ENCODE data around the gene OR51Q1. TPM values are rescaled to one million over a fixed set of nuclear protein-coding genes. Genes with fewer than 3 reads are reported as not detected.

Gene OR51Q1
- total RNA-seq, 1 experiment from 2014 or later: not detected

GRCh38 chr11:5423131-5423530 is 1.2 kb downstream of the OR51Q1 start:
- Histone ChIP-seq H3K36me3 (ENCODE audit: insufficient read depth, low read length, poor library complexity, severe bottlenecking) (no peaks in the 10 kb centered on the region), H3K27me3 (replicated peaks; ENCODE audit: insufficient read depth, low read depth, low read length, poor library complexity) (no peaks in the 10 kb centered on the region), H3K4me3 (ENCODE audit: low read depth, low read length, poor library complexity, severe bottlenecking) (no peak overlapping the region), H3K27ac (ENCODE audit: low read depth, low read length, poor library complexity, severe bottlenecking) (no peak overlapping the region), H3K4me1 (ENCODE audit: insufficient read depth, low read length, poor library complexity, severe bottlenecking) (no peaks in the 10 kb centered on the region), H3K9me3 (ENCODE audit: low read depth, low read length, poor library complexity, severe bottlenecking) (no peaks in the 10 kb centered on the region)
- ChIA-PET CTCF (no interaction called here), POLR2A (ENCODE audit: low non-redundant PET) (no interaction called here)
- DNase-seq (ENCODE audit: low spot score): no peak
- intact Hi-C loops (cut with micrococcal nuclease; ENCODE audit: unreplicated experiment): no loop called here
- BruUV-seq (replicated peaks): no TSS peak
- TF ChIP-seq CTCF (conservative IDR thresholded peaks at IDR 0.05; ENCODE audit: low read depth, low read length) (no peak), EZH2 (IDR thresholded peaks at IDR 0.05; ENCODE audit: borderline replicate concordance, low read depth, low read length, poor library complexity, severe bottlenecking) (no peak)

GRCh38 chr11:5441414-5441813 is 19.5 kb downstream of the OR51Q1 start, which contains the start of gene OR51I1:
TSS of gene OR51I1 (minus strand) at chr11:5441514. CDS start at chr11:5441514, 0 bp downstream.
- BruUV-seq (replicated peaks): no TSS peak
- Histone ChIP-seq H3K27me3 (replicated peaks; ENCODE audit: insufficient read depth, low read depth, low read length, poor library complexity) (no peaks in the 10 kb centered on the region), H3K9me3 (ENCODE audit: low read depth, low read length, poor library complexity, severe bottlenecking) (no peaks in the 10 kb centered on the region), H3K4me1 (ENCODE audit: insufficient read depth, low read length, poor library complexity, severe bottlenecking) (no peaks in the 10 kb centered on the region), H3K27ac (ENCODE audit: low read depth, low read length, poor library complexity, severe bottlenecking) (no peak within 1 kb of the TSS), H3K4me3 (ENCODE audit: low read depth, low read length, poor library complexity, severe bottlenecking) (no peak within 1 kb of the TSS), H3K36me3 (ENCODE audit: insufficient read depth, low read length, poor library complexity, severe bottlenecking) (no peaks in the 10 kb centered on the region)
- intact Hi-C loops (cut with micrococcal nuclease; ENCODE audit: unreplicated experiment): no loop called here
- POLR2A ChIA-PET (ENCODE audit: low non-redundant PET): no interaction called here
- no peak for DNase-seq (ENCODE audit: low spot score)
- CTCF ChIA-PET: no interaction called here
- no peak for TF ChIP-seq EZH2 (IDR thresholded peaks at IDR 0.05; ENCODE audit: borderline replicate concordance, low read depth, low read length, poor library complexity, severe bottlenecking)
- no peak for TF ChIP-seq CTCF (conservative IDR thresholded peaks at IDR 0.05; ENCODE audit: low read depth, low read length)

- TF ChIP-seq EZH2 (IDR thresholded peaks at IDR 0.05; ENCODE audit: borderline replicate concordance, low read depth, low read length, poor library complexity, severe bottlenecking) (no peak), CTCF (conservative IDR thresholded peaks at IDR 0.05; ENCODE audit: low read depth, low read length) (no peak)
- no peaks in the 10 kb centered on the region for H3K9me3 ChIP-seq (ENCODE audit: low read depth, low read length, poor library complexity, severe bottlenecking)
- no peak overlapping the region for H3K27ac ChIP-seq (ENCODE audit: low read depth, low read length, poor library complexity, severe bottlenecking)
- intact Hi-C loops (cut with micrococcal nuclease; ENCODE audit: unreplicated experiment): no loop called here
- H3K4me1 ChIP-seq (ENCODE audit: insufficient read depth, low read length, poor library complexity, severe bottlenecking): no peaks in the 10 kb centered on the region
- ChIA-PET POLR2A (ENCODE audit: low non-redundant PET) (no interaction called here), CTCF (no interaction called here)
- no TSS peak for BruUV-seq (replicated peaks)
- no peak for DNase-seq (ENCODE audit: low spot score)
- H3K36me3 ChIP-seq (ENCODE audit: insufficient read depth, low read length, poor library complexity, severe bottlenecking): no peaks in the 10 kb centered on the region
- no peak overlapping the region for H3K4me3 ChIP-seq (ENCODE audit: low read depth, low read length, poor library complexity, severe bottlenecking)
- no peaks in the 10 kb centered on the region for H3K27me3 ChIP-seq (replicated peaks; ENCODE audit: insufficient read depth, low read depth, low read length, poor library complexity)
These were observed 22.0 kb downstream of the OR51Q1 start for GRCh38 chr11:5443835-5444393.
